Panc1 (cell line): ENCODE measurements around the gene LSMEM2. TPM values are rescaled to one million over a fixed set of nuclear protein-coding genes. Genes with fewer than 3 reads are reported as not detected.

ENCODE experiments used
- ATAC-seq: fragments of 200-7000 bp; cut with Tn5 transposase; 2 replicates; pipeline ENCODE4 v1.9.1; 2020; ENCODE audit warnings: mild to moderate bottlenecking, moderate library complexity
- BruUV-seq: library from RNA; stranded (reverse); fragments of 400-500 nt; replicated peaks from 2 replicates; lab custom pipeline; 2021; lab: Mats Ljungman, UMichigan
- CTCF ChIA-PET: fragments of 300-600 bp; sonication (Branson Sonifier 250); formaldehyde crosslinking; loops from one replicate; lab custom pipeline; 2022; ENCODE audit warnings: antibody characterized with exemption; lab: Charles Lee
- POLR2A ChIA-PET: fragments of 300-600 bp; sonication (Branson Sonifier 250); formaldehyde crosslinking; loops from one replicate; lab custom pipeline; 2022; ENCODE audit warnings: antibody characterized with exemption; lab: Charles Lee
- DNase-seq: peaks from one replicate; pipeline ENCODE4 v3.0.0-alpha.2; 2010; ENCODE audit warnings: low read depth, low spot score
- H3K27ac ChIP-seq: 2 replicates; pipeline ENCODE4 v1.5.1; 2011; ENCODE audit warnings: mild to moderate bottlenecking, low read length, inconsistent platforms
- H3K27me3 ChIP-seq: fragments of 200-500 bp; sonication (Bioruptor generic); 2 replicates; pipeline ENCODE4 v1.6.0; 2014; ENCODE audit warnings: low read length, inconsistent platforms; ENCODE audit not compliant: control insufficient read depth, insufficient read depth
- H3K36me3 ChIP-seq: fragments of 200-500 bp; sonication (Bioruptor generic); 2 replicates; pipeline ENCODE4 v1.5.1; 2014; ENCODE audit warnings: inconsistent platforms, mild to moderate bottlenecking, low read length, moderate library complexity; ENCODE audit not compliant: control insufficient read depth, insufficient read depth
- H3K4me1 ChIP-seq: 2 replicates; pipeline ENCODE4 v1.5.1; 2011; ENCODE audit warnings: inconsistent platforms, mild to moderate bottlenecking, low read length, moderate library complexity; ENCODE audit not compliant: control insufficient read depth, insufficient read depth
- H3K4me3 ChIP-seq, 2 experiments: 2 replicates each; pipeline ENCODE4 v1.5.1; 2011 to 2012; ENCODE audit warnings: low read depth in 2 of 2, low read length in 2 of 2, mild to moderate bottlenecking in 2 of 2, inconsistent platforms in 1 of 2, moderate library complexity in 1 of 2
- H3K9me3 ChIP-seq: fragments of 200-500 bp; sonication (Bioruptor generic); 2 replicates; pipeline ENCODE4 v1.5.1; 2014; ENCODE audit warnings: low read depth, mild to moderate bottlenecking, inconsistent platforms, low read length, moderate library complexity; ENCODE audit not compliant: control insufficient read depth, insufficient read depth
- POLR2AphosphoS5 ChIP-seq: IDR thresholded peaks from 2 replicates; pipeline ENCODE4 v1.6.1; 2012; ENCODE audit warnings: mild to moderate bottlenecking, low read depth, low read length, moderate library complexity
- SIN3A ChIP-seq: IDR thresholded peaks from 2 replicates; pipeline ENCODE4 v1.6.1; 2012; ENCODE audit warnings: low read depth, mild to moderate bottlenecking, low read length, moderate library complexity, borderline replicate concordance; ENCODE audit not compliant: insufficient read depth
- TCF7L2 ChIP-seq: IDR thresholded peaks from 2 replicates; pipeline ENCODE4 v1.6.1; 2011; ENCODE audit warnings: mild to moderate bottlenecking, low read depth, low read length, inconsistent platforms
- in situ Hi-C: cut with HindIII; loops from 2 replicates; pipeline ENCODE4 v1.10.0; 2016; ENCODE audit warnings: low sequenced_read_pairs, low pct_unique_long_range_greater_than_20kb
- intact Hi-C: fragments of 100-400 bp; cut with micrococcal nuclease; formaldehyde crosslinking; loops from one replicate; pipeline ENCODE4 v1.10.0; 2022; ENCODE audit not compliant: unreplicated experiment
- total RNA-seq: library from RNA; stranded (reverse); gene quantifications from one replicate; pipeline ENCODE4 v1.2.1, GENCODE V29; 2021; ENCODE audit not compliant: unreplicated experiment
- TF ChIP-seq, protein P1 (sequence below): fragments of 450-650 bp; IDR thresholded peaks from 2 replicates; pipeline ENCODE4 v1.5.1; 2017; ENCODE audit warnings: mild to moderate bottlenecking
- TF ChIP-seq, protein P2 (sequence below), 2 experiments: IDR thresholded peaks; 2 replicates each; pipeline ENCODE4 v1.6.1; 2011 to 2012; ENCODE audit warnings: low read depth in 2 of 2, control low read depth in 1 of 2, low read length in 1 of 2, mild to moderate bottlenecking in 1 of 2, moderate library complexity in 1 of 2; ENCODE audit not compliant: insufficient read depth in 1 of 2

LSMEM2 gene
- total RNA-seq, 1 experiment from 2014 or later = not detected

DNA sequence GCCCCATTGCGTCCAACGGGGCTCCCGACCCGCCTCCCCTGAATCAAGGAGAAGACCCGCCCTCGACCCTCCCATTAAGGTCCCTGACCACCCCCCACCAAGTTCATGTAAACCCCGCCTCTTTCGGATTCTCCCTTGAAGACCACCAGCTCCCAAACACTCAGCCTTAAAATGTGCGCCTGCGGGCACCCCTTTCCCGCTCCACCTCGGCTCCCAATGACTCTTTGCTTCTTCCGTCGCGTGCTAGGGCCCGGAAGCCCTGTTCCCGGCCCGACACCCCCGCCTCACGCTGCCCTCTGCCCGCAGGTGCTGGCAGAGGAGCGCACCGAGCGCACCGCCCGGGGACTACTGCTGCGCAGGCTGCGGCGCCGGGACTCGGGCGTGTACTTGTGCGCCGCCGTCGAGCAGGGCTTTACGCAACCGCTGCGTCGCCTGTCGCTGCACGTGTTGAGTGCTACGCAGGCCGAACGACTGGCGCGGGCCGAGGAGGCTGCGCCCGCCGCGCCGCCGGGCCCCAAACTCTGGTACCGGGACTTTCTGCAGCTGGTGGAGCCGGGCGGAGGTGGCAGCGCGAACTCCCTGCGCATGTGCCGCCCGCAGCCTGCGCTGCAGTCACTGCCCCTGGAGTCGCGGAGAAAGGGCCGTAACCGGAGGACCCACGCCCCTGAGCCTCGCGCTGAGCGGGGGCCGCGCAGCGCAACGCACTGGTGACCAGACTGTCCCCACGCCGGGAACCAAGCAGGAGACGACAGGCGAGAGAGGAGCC lies 2.7 kb upstream of the LSMEM2 start:
- intact Hi-C loops (no loop called here), in situ Hi-C loops (no loop called here)
- no peak for TF ChIP-seq SIN3A
- ChIA-PET CTCF (interaction anchor here (0.6 to 0.7 kb wide), 2 partner anchors 40 to 58 kb away, joined by 3 to 5 read pairs; partner anchors contain the start of gene GNAI2), POLR2A (no interaction called here)
- Histone ChIP-seq H3K4me1 (no peaks in the 10 kb centered on the region; the same call in 1 of the 2 replicates), H3K27me3 (no peaks in the 10 kb centered on the region), H3K36me3 (no peaks in the 10 kb centered on the region), H3K9me3 (no peaks in the 10 kb centered on the region), H3K4me3 (no peak overlapping the region), H3K27ac (no peak overlapping the region)
- no peak for DNase-seq
- ATAC-seq = no peak
- no TSS peak for BruUV-seq

DNA sequence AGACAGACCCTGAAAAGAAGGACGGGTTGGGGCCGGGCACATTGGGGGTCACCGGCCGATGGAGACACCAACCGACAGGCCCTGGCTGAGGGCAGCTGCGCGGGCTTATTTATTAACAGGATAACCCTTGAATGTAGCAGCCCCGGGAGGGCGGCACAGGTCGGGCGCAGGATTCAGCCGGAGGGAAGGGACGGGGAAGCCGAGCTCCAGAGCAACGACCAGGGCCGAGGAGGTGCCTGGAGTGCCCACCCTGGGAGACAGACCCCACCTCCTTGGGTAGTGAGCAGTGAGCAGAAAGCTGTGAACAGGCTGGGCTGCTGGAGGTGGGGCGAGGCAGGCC lies 2.2 kb upstream of the LSMEM2 start:
- DNase-seq = no peak
- Histone ChIP-seq H3K36me3 (no peaks in the 10 kb centered on the region), H3K27me3 (no peaks in the 10 kb centered on the region), H3K4me3 (no peak overlapping the region), H3K27ac (no peak overlapping the region), H3K4me1 (no peaks in the 10 kb centered on the region; the same call in 1 of the 2 replicates), H3K9me3 (no peaks in the 10 kb centered on the region)
- in situ Hi-C loops (no loop called here), intact Hi-C loops (no loop called here)
- CTCF ChIA-PET = no interaction called here
- BruUV-seq = no TSS peak
- POLR2A ChIA-PET = no interaction called here
- TF ChIP-seq, protein P1, sequence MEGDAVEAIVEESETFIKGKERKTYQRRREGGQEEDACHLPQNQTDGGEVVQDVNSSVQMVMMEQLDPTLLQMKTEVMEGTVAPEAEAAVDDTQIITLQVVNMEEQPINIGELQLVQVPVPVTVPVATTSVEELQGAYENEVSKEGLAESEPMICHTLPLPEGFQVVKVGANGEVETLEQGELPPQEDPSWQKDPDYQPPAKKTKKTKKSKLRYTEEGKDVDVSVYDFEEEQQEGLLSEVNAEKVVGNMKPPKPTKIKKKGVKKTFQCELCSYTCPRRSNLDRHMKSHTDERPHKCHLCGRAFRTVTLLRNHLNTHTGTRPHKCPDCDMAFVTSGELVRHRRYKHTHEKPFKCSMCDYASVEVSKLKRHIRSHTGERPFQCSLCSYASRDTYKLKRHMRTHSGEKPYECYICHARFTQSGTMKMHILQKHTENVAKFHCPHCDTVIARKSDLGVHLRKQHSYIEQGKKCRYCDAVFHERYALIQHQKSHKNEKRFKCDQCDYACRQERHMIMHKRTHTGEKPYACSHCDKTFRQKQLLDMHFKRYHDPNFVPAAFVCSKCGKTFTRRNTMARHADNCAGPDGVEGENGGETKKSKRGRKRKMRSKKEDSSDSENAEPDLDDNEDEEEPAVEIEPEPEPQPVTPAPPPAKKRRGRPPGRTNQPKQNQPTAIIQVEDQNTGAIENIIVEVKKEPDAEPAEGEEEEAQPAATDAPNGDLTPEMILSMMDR = no peak
- TF ChIP-seq TCF7L2 (no peak), POLR2AphosphoS5 (no peak), SIN3A (no peak)
- TF ChIP-seq, protein P2, sequence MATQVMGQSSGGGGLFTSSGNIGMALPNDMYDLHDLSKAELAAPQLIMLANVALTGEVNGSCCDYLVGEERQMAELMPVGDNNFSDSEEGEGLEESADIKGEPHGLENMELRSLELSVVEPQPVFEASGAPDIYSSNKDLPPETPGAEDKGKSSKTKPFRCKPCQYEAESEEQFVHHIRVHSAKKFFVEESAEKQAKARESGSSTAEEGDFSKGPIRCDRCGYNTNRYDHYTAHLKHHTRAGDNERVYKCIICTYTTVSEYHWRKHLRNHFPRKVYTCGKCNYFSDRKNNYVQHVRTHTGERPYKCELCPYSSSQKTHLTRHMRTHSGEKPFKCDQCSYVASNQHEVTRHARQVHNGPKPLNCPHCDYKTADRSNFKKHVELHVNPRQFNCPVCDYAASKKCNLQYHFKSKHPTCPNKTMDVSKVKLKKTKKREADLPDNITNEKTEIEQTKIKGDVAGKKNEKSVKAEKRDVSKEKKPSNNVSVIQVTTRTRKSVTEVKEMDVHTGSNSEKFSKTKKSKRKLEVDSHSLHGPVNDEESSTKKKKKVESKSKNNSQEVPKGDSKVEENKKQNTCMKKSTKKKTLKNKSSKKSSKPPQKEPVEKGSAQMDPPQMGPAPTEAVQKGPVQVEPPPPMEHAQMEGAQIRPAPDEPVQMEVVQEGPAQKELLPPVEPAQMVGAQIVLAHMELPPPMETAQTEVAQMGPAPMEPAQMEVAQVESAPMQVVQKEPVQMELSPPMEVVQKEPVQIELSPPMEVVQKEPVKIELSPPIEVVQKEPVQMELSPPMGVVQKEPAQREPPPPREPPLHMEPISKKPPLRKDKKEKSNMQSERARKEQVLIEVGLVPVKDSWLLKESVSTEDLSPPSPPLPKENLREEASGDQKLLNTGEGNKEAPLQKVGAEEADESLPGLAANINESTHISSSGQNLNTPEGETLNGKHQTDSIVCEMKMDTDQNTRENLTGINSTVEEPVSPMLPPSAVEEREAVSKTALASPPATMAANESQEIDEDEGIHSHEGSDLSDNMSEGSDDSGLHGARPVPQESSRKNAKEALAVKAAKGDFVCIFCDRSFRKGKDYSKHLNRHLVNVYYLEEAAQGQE (IDR thresholded peaks at IDR 0.05; ENCODE audit: insufficient read depth in 1 of 2, low read depth in 2 of 2, low read length in 1 of 2) = no peak
- no peak for ATAC-seq

DNA sequence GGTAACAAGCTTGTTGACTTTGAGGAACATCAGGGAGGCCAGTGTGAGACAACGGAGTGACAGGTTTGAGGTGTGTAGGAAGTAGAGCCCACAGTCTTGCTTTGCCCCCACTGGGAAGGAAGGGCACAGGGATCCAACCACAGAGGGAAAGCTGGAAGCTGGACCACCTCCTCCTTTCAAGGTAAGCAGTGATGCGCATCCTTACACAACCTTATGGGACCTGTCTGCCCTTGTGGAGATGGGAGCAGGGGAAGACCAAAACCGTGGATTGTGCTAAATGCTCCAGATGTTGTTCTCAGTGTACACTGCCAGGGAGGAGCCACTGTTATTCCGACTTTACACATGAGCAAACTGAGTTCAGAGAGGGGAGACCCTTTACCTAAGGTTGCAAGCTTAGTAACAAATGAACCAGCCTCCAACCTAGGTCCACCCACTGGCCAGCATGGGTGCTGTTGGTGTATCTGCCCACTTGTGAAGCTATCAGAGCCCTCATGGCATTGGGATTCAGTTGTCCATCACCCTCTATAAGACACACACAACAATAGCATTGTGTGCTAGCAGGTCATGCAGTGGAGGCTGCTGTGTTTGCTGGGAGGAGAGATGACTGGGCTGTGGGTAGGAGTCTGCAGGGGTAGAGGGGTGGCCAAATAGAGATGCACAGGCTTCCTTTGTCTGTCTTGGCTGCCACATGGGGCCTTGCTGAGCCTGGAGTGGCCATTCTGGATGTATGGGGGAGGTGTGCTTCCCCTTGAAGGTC lies 586 bp upstream of the LSMEM2 start:
- DNase-seq (no peak), ATAC-seq (no peak)
- H3K4me3 ChIP-seq = no peak overlapping the region
- ChIA-PET POLR2A (no interaction called here), CTCF (no interaction called here)
- BruUV-seq = no TSS peak
- H3K27me3 ChIP-seq = no peaks in the 10 kb centered on the region
- H3K27ac ChIP-seq = no peak overlapping the region
- in situ Hi-C loops (no loop called here), intact Hi-C loops (no loop called here)
- no peak for TF ChIP-seq SIN3A
- TF ChIP-seq, protein P1 = no peak
- TF ChIP-seq POLR2AphosphoS5 = no peak
- TF ChIP-seq, protein P2 (IDR thresholded peaks at IDR 0.05; ENCODE audit: insufficient read depth in 1 of 2, low read depth in 2 of 2, low read length in 1 of 2) = no peak
- no peak for TF ChIP-seq TCF7L2
- H3K4me1 ChIP-seq = no peaks in the 10 kb centered on the region; the same call in 1 of the 2 replicates
- no peaks in the 10 kb centered on the region for H3K36me3 ChIP-seq
- no peaks in the 10 kb centered on the region for H3K9me3 ChIP-seq
